Upper lobe of left lung (tissue), 4 donors: ENCODE measurements around the gene LEKR1.

Source experiments
- CTCF ChIP-seq, 6 experiments: fragments of 450-650 bp in 4 of 6; fragments of 200-600 bp in 2 of 6; sonication (generic) in 2 of 6; IDR thresholded peaks; one replicate each; pipeline ENCODE4 v1.5.1; 2016 to 2019; ENCODE audit warnings: antibody characterized with exemption in 6 of 6
- EP300 ChIP-seq, 4 donors: sonication (generic); formaldehyde crosslinking; IDR thresholded peaks; one replicate each; pipeline ENCODE4 v1.5.1; 2017; ENCODE audit warnings: antibody characterized with exemption in 4 of 4, control low read depth in 2 of 4
- POLR2A ChIP-seq, 4 donors: fragments of 450-650 bp; IDR thresholded peaks; one replicate each; pipeline ENCODE4 v1.5.1; 2016 to 2017; ENCODE audit warnings: antibody characterized with exemption in 4 of 4, mild to moderate bottlenecking in 2 of 4

DNA sequence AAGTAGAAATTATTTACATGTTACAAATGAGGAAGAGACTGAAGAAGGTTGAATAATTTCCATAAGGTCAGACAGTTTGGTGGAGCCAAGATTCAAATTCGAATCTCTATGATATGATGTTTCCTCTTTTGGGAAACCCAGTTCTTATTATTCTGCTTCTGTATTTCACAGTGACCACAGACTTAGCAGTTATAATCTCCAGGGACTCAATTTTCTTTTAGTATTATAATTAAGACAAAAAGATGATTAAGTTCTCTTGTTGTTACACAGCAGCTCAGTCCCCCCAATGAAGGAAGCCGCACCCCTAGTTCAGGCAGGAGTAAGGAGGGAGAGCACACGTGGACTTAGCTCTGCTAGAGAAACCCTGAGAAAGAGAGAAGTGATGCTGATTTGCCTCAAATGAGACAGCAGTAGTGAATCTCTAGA, 203.2 kb downstream of the LEKR1 start:
- TF ChIP-seq POLR2A (IDR thresholded peaks at IDR 0.05) = no peak
- TF ChIP-seq CTCF (IDR thresholded peaks at IDR 0.05) = no peak
- no peak for TF ChIP-seq EP300 (IDR thresholded peaks at IDR 0.05)
